Measurements from ENCODE around the gene ATP6V0A4.

Gene ATP6V0A4

DNA sequence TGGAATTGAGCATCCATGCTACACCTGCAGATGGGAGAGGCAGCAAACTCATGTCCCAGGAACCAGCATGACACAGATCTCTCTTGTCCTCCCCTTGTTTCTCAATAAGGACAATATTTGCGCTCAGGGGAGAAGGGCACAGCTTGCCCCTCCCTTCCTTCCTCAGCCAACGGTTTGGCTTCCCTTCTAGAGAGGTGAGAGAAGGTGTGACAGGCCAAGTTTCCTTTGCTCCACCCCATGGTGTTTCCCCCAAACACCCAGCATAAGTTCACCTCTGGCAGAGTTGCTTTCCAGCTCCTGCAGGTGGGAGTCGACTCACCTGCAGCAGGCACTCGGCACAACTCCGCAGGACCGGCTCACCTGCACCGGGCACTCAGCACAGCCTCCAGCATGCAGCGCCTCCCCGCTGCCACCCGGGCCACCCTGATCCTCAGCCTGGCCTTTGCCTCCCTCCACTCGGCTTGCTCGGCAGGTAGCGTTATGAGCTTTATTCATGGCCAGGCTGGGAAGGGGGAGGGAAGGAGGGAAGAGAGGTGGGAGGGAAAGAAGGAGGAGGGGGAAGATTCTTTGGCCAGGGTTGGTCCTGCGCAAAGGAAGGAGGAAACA lies at the start of gene ATP6V0A4, which contains the start of gene TMEM213:
TSS of gene ATP6V0A4 (minus strand) at position 482 of the 606 bp plus-strand sequence. CDS start 26,949 bp downstream, outside the sequence.
TSS of gene TMEM213 (plus strand) at position 280 of the 606 bp plus-strand sequence. CDS start at position 391, 111 bp downstream.
- Histone ChIP-seq H3K9me3 (ENCODE audit: control insufficient read depth, insufficient read depth, low read length) (no peaks in the 10 kb centered on the region), H3K4me1 (ENCODE audit: insufficient read depth, low read length) (0 out of 2 replicates have a peak, but pooled peaks cover 3% of the 10 kb centered on the region), H3K36me3 (ENCODE audit: insufficient read depth, low read length) (no peaks in the 10 kb centered on the region), H3K9ac (ENCODE audit: low read depth, low read length) (peak within 1 kb of the TSS; percentile 13)

DNA sequence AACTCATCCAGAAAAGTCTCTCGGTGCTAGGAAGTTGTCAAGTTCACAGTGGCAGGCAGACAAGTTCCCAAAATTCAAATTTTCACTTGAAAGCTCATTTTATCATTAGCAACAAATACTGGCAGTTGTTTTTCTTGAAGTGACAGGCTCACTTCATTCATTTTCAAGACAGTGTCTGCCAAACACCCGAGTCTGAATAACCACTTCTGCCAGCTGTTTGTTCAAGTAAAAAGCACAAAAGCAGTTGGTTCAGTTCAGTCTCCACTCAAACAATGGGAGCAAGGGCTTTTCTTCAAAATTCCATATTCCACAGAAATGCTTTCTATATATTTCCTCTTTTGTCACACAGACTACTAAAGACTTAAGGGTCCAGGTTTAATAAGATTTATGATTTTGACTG lies 47.7 kb upstream of the ATP6V0A4 start:
- no peaks in the 10 kb centered on the region for H3K9me3 ChIP-seq (ENCODE audit: control insufficient read depth, insufficient read depth, low read length)
- no peaks in the 10 kb centered on the region for H3K36me3 ChIP-seq (ENCODE audit: insufficient read depth, low read length)
- H3K9ac ChIP-seq (ENCODE audit: low read depth, low read length) = no peak overlapping the region
- peaks cover 8% of the 10 kb centered on the region for H3K4me1 ChIP-seq (ENCODE audit: insufficient read depth, low read length)

DNA sequence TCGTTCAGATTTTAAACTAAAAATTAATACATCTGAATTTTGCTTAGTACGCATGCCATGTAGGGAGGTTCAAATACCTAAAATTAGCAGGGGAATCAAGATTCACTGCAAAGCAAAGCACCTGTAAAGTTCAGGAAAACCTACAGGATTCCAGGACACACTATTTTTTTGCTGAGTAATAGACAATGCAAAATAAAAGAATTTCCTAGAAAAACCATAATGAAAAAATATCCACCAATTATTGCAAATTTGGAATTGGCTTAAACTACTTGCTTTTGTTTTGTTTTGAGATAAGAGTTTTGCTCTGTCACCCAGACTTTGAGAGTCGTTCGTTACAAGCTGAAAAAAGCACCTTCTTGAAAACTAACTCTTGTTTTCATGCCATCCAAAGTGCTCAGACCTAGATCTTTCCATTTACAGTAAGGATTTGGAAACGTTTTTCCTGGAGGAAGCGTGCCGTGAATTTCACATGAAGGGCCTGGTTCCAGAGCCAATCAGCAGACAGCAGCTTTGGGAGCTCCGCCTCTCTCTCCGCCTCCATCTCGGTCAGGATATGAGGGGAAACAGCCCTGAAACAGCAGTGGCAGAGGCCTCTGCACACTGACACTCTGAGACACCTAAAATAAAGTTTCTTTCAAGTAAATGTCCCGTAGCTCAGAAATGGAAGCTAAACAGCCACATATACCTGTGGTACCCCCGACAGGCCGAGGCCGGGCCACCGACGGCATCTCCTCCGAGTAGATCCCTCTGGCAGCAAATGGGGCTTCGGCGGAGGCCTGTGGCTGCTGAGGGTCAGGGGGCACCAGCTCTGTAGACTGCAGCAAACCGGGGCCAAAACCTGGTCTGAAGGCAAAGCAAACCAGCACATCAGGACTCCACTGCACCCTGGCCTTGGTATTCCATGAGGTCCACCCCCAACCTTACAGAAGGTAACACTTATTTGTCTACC lies 45.9 kb upstream of the ATP6V0A4 start:
- peaks cover 8% of the 10 kb centered on the region for H3K4me1 ChIP-seq (ENCODE audit: insufficient read depth, low read length)
- no peaks in the 10 kb centered on the region for H3K9me3 ChIP-seq (ENCODE audit: control insufficient read depth, insufficient read depth, low read length)
- H3K9ac ChIP-seq (ENCODE audit: low read depth, low read length) = no peak overlapping the region
- no peaks in the 10 kb centered on the region for H3K36me3 ChIP-seq (ENCODE audit: insufficient read depth, low read length)

DNA sequence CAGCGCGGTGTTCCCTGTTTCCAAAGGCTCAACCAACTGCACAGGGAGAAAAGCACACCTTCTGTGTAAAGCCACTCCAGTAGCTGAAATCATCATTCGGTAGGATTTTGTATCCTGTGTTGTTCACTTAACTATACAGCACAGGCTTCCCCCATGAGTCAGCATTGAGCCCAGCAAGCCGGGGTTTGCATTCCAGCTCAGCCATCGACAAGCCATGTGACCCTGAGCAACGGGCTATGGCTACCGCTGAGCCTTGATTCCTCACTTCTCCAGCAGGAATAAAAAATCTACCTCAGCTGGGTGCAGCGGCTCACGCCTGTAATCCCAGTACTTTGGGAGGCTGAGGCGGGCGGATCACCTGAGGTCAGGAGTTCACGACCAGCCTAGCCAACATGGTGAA lies 44.1 kb upstream of the ATP6V0A4 start:
- H3K36me3 ChIP-seq (ENCODE audit: insufficient read depth, low read length) = no peaks in the 10 kb centered on the region
- H3K9ac ChIP-seq (ENCODE audit: low read depth, low read length) = no peak overlapping the region
- H3K9me3 ChIP-seq (ENCODE audit: control insufficient read depth, insufficient read depth, low read length) = no peaks in the 10 kb centered on the region
- peaks cover 8% of the 10 kb centered on the region for H3K4me1 ChIP-seq (ENCODE audit: insufficient read depth, low read length)

GRCh38 chr7:138838166-138838565 lies 40.2 kb upstream of the ATP6V0A4 start:
- Histone ChIP-seq H3K36me3 (ENCODE audit: insufficient read depth, low read length) (no peaks in the 10 kb centered on the region), H3K4me1 (ENCODE audit: insufficient read depth, low read length) (peaks cover 4% of the 10 kb centered on the region), H3K9me3 (ENCODE audit: control insufficient read depth, insufficient read depth, low read length) (no peaks in the 10 kb centered on the region)

DNA sequence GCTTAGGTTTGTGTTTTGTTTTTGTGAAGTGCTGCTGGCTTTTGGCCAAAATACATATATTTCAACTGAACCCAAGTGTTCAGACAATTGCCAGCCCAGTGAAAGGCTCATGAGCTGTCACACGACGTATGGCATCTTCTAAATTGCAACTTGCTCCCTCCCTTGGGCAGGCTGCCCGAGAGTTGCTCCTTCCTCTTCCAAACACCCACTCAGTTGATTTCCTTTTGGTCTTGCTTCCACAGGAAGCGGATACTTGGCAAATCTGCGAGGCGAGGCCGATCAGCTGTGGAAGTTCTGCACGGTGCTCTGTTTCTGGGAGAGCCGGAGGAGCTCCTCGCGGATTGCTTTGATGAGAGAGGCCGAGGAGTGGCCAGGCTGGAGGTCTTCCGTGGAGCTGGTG lies 39.6 kb upstream of the ATP6V0A4 start:
- no peak overlapping the region for H3K9ac ChIP-seq (ENCODE audit: low read depth, low read length)
- no peaks in the 10 kb centered on the region for H3K36me3 ChIP-seq (ENCODE audit: insufficient read depth, low read length)
- H3K9me3 ChIP-seq (ENCODE audit: control insufficient read depth, insufficient read depth, low read length) = no peaks in the 10 kb centered on the region
- peaks cover 4% of the 10 kb centered on the region for H3K4me1 ChIP-seq (ENCODE audit: insufficient read depth, low read length)

More at GRCh38 chr7:138838166-138838565, 40.2 kb upstream of the ATP6V0A4 start:
- H3K9ac ChIP-seq (ENCODE audit: low read depth, low read length) = no peak overlapping the region

DNA sequence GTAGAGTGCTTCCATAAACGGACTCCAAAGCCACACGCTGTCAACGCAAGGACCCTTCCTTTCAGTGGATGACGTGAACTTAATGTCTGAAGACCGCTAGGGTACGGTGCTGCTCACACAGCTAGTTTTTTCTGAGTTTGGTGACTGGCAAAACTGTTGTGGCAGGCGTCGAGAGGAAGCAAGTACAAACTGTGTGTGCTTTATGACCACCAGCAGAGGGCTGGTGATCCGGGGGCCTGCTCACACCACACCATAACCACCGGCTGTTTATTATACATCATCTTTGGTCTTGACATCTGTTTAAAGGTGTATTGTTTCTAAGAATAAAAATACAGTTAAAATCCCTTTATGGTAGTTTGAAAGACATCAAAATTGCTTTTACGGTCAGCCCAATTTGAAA lies 37.1 kb upstream of the ATP6V0A4 start:
- Histone ChIP-seq H3K36me3 (ENCODE audit: insufficient read depth, low read length) (no peaks in the 10 kb centered on the region), H3K4me1 (ENCODE audit: insufficient read depth, low read length) (no peaks in the 10 kb centered on the region)

DNA sequence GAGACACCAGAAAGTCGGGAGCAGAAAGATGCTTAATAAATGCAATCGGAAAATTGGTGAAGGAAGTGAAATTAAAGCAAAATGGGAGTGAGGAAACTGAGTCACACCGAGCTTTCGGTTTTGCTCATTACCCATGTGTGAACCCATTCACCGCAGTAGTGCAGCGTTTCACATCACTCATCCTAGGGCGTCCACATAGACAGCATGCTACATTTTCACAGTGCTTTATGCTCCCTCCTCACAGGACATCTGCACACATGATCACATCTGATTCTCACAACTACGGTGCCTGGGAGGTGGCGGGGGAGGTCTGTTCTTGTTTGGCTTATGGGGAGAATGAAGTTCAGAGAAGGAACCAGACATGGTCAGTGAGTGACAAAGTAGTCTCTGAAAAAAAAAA lies 36.6 kb upstream of the ATP6V0A4 start:
- no peaks in the 10 kb centered on the region for H3K36me3 ChIP-seq (ENCODE audit: insufficient read depth, low read length)
- H3K4me1 ChIP-seq (ENCODE audit: insufficient read depth, low read length) = no peaks in the 10 kb centered on the region
- no peak overlapping the region for H3K9ac ChIP-seq (ENCODE audit: low read depth, low read length)
- H3K9me3 ChIP-seq (ENCODE audit: control insufficient read depth, insufficient read depth, low read length) = no peaks in the 10 kb centered on the region

More for the DNA sequence above, 37.1 kb upstream of the ATP6V0A4 start:
- no peaks in the 10 kb centered on the region for H3K9me3 ChIP-seq (ENCODE audit: control insufficient read depth, insufficient read depth, low read length)
- H3K9ac ChIP-seq (ENCODE audit: low read depth, low read length) = no peak overlapping the region

GRCh38 chr7:138833596-138833995 lies 35.6 kb upstream of the ATP6V0A4 start:
- H3K9ac ChIP-seq (ENCODE audit: low read depth, low read length) = no peak overlapping the region
- no peaks in the 10 kb centered on the region for H3K9me3 ChIP-seq (ENCODE audit: control insufficient read depth, insufficient read depth, low read length)

DNA sequence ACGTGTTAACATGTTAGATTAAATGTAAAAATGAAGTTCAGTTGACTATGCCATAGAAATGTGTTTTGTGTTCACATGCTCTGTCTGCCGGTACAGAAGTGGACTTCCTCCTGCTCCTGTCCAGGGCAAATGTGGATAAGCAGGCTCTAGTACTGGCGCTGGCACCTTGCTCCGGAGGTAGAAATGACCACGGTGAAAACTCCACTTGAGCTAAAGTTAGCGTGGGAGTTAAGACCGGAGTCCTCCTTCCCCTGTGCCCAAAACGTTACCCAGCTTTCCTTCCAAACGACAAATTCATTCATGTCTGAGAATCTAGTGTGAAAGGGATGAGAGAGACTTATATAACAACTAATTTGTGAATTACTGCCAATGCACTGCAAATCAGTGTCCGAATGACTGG lies 35.0 kb upstream of the ATP6V0A4 start:
- Histone ChIP-seq H3K4me1 (ENCODE audit: insufficient read depth, low read length) (no peaks in the 10 kb centered on the region), H3K9me3 (ENCODE audit: control insufficient read depth, insufficient read depth, low read length) (no peaks in the 10 kb centered on the region), H3K9ac (ENCODE audit: low read depth, low read length) (no peak overlapping the region), H3K36me3 (ENCODE audit: insufficient read depth, low read length) (no peaks in the 10 kb centered on the region)

More at GRCh38 chr7:138833596-138833995, 35.6 kb upstream of the ATP6V0A4 start:
- Histone ChIP-seq H3K4me1 (ENCODE audit: insufficient read depth, low read length) (no peaks in the 10 kb centered on the region), H3K36me3 (ENCODE audit: insufficient read depth, low read length) (no peaks in the 10 kb centered on the region)

GRCh38 chr7:138829335-138829734 lies 31.3 kb upstream of the ATP6V0A4 start:
- H3K9me3 ChIP-seq (ENCODE audit: control insufficient read depth, insufficient read depth, low read length) = no peaks in the 10 kb centered on the region
- H3K36me3 ChIP-seq (ENCODE audit: insufficient read depth, low read length) = no peaks in the 10 kb centered on the region
- H3K4me1 ChIP-seq (ENCODE audit: insufficient read depth, low read length) = no peaks in the 10 kb centered on the region
- no peak overlapping the region for H3K9ac ChIP-seq (ENCODE audit: low read depth, low read length)

- Histone ChIP-seq H3K36me3 (ENCODE audit: insufficient read depth, low read length) (no peaks in the 10 kb centered on the region), H3K4me1 (ENCODE audit: insufficient read depth, low read length) (no peaks in the 10 kb centered on the region), H3K9me3 (ENCODE audit: control insufficient read depth, insufficient read depth, low read length) (no peaks in the 10 kb centered on the region), H3K9ac (ENCODE audit: low read depth, low read length) (no peak overlapping the region)
Observed at GRCh38 chr7:138828302-138828701, 30.3 kb upstream of the ATP6V0A4 start.

DNA sequence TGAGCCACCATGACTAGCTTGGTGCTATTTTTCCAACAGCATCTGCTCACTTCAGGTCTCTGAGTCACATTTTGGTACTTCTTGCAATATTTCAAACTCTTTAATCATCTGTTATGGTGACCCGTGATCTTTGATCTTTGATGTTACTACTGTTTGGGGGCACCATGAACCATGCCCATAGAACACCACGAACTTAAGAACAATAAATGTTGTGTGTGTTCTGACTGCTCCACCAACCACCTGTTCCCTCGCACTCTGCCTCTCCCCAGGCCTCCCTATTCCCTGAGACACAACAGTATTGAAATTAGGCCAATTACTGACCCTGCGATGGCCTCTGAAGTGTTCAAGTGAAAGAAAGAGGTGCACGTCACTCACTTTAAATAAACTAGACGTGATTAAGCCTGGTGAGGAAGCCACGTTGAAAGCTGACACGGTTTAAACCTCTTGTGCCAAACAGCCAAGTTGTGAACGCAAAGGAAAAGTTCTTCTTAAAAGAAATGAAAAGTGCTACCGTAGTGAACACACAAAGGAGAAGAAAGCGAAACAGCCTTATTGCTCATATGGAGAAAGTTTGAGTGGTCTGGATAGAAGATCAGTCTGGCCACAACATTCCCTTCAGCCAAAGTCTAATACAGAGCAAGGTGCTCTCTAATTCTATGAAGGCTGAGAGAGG lies 27.2 kb upstream of the ATP6V0A4 start:
- no peaks in the 10 kb centered on the region for H3K4me1 ChIP-seq (ENCODE audit: insufficient read depth, low read length)
- no peak overlapping the region for H3K9ac ChIP-seq (ENCODE audit: low read depth, low read length)
- H3K36me3 ChIP-seq (ENCODE audit: insufficient read depth, low read length) = no peaks in the 10 kb centered on the region
- no peaks in the 10 kb centered on the region for H3K9me3 ChIP-seq (ENCODE audit: control insufficient read depth, insufficient read depth, low read length)

GRCh38 chr7:138822867-138823535 lies 25.0 kb upstream of the ATP6V0A4 start:
- Histone ChIP-seq H3K9ac (ENCODE audit: low read depth, low read length) (no peak overlapping the region), H3K4me1 (ENCODE audit: insufficient read depth, low read length) (no peaks in the 10 kb centered on the region), H3K9me3 (ENCODE audit: control insufficient read depth, insufficient read depth, low read length) (no peaks in the 10 kb centered on the region), H3K36me3 (ENCODE audit: insufficient read depth, low read length) (no peaks in the 10 kb centered on the region)
